ENCODE results near the gene BTNL8. TPM values are rescaled to one million over a fixed set of nuclear protein-coding genes. Genes with fewer than 3 reads are reported as not detected.

BTNL8 gene
- total and polyA plus RNA-seq, 2 experiments from 2014 or later: not detected

GRCh38 chr5:180922932-180923331 lies 24.0 kb downstream of the BTNL8 start:
- 25 to 41% methylated on average over 1 of the region's 1 CpG for WGBS, 2 experiments (ENCODE audit: low coverage in 1 of 2, low lambda C conversion rate in 2 of 2, missing lambda C conversion rate in 2 of 2)
- Histone ChIP-seq H3K79me2 (ENCODE audit: insufficient read depth) (no peaks in the 10 kb centered on the region), H3K9me2 (ENCODE audit: insufficient read depth) (no peaks in the 10 kb centered on the region), H3K9ac (no peak overlapping the region), H3K27me3 (replicated peaks; ENCODE audit: insufficient read depth) (no peaks in the 10 kb centered on the region), H4K20me1 (ENCODE audit: insufficient read depth) (no peaks in the 10 kb centered on the region), H3K4me2 (ENCODE audit: unreplicated experiment) (no peak overlapping the region), H3K9me3 (ENCODE audit: low read depth) (no peaks in the 10 kb centered on the region), H3F3A (ENCODE audit: insufficient read depth) (no peaks in the 10 kb centered on the region), H3K4me3 (no peak overlapping the region), H3K36me3 (ENCODE audit: low read depth) (no peaks in the 10 kb centered on the region), H2AFZ (no peak overlapping the region), H3K27ac (no peak overlapping the region), H3K4me1 (ENCODE audit: insufficient read depth) (no peaks in the 10 kb centered on the region)
- TF ChIP-seq EZH2phosphoT487 (IDR thresholded peaks at IDR 0.05; ENCODE audit: insufficient read depth, low read depth) (no peak), EZH2 (IDR thresholded peaks at IDR 0.05; ENCODE audit: insufficient read depth, poor library complexity, severe bottlenecking) (no peak)
- DNase-seq: no peak
- in situ Hi-C loops (cut with MboI): no loop called here

GRCh38 chr5:180932660-180933059 lies 33.7 kb downstream of the BTNL8 start:
- H2AFZ ChIP-seq: no peak overlapping the region
- no peaks in the 10 kb centered on the region for H3K79me2 ChIP-seq (ENCODE audit: insufficient read depth)
- no peaks in the 10 kb centered on the region for H3F3A ChIP-seq (ENCODE audit: insufficient read depth)
- no peak for DNase-seq
- no peaks in the 10 kb centered on the region for H4K20me1 ChIP-seq (ENCODE audit: insufficient read depth)
- in situ Hi-C loops (cut with MboI): loop anchor here (25.0 kb wide), 1 partner anchor 105 kb away; the partner anchor contains the start of gene BTNL9
- H3K27ac ChIP-seq: no peak overlapping the region
- H3K4me2 ChIP-seq (ENCODE audit: unreplicated experiment): no peak overlapping the region
- no peaks in the 10 kb centered on the region for H3K9me2 ChIP-seq (ENCODE audit: insufficient read depth)
- no peaks in the 10 kb centered on the region for H3K9me3 ChIP-seq (ENCODE audit: low read depth)
- no peak for TF ChIP-seq EZH2phosphoT487 (IDR thresholded peaks at IDR 0.05; ENCODE audit: insufficient read depth, low read depth)
- no peak for TF ChIP-seq EZH2 (IDR thresholded peaks at IDR 0.05; ENCODE audit: insufficient read depth, poor library complexity, severe bottlenecking)
- no peak overlapping the region for H3K4me3 ChIP-seq
- H3K4me1 ChIP-seq (ENCODE audit: insufficient read depth): no peaks in the 10 kb centered on the region
- H3K36me3 ChIP-seq (ENCODE audit: low read depth): no peaks in the 10 kb centered on the region
- no peaks in the 10 kb centered on the region for H3K27me3 ChIP-seq (replicated peaks; ENCODE audit: insufficient read depth)
- no peak overlapping the region for H3K9ac ChIP-seq

- no peak for DNase-seq
- Histone ChIP-seq H4K20me1 (ENCODE audit: insufficient read depth) (no peaks in the 10 kb centered on the region), H2AFZ (no peak overlapping the region), H3F3A (ENCODE audit: insufficient read depth) (no peaks in the 10 kb centered on the region), H3K9ac (no peak overlapping the region), H3K4me3 (no peak overlapping the region), H3K36me3 (ENCODE audit: low read depth) (no peaks in the 10 kb centered on the region), H3K4me1 (ENCODE audit: insufficient read depth) (no peaks in the 10 kb centered on the region), H3K9me2 (ENCODE audit: insufficient read depth) (no peaks in the 10 kb centered on the region), H3K79me2 (ENCODE audit: insufficient read depth) (no peaks in the 10 kb centered on the region), H3K9me3 (ENCODE audit: low read depth) (no peaks in the 10 kb centered on the region), H3K27ac (no peak overlapping the region), H3K4me2 (ENCODE audit: unreplicated experiment) (no peak overlapping the region), H3K27me3 (replicated peaks; ENCODE audit: insufficient read depth) (no peaks in the 10 kb centered on the region)
- no peak for TF ChIP-seq EZH2phosphoT487 (IDR thresholded peaks at IDR 0.05; ENCODE audit: insufficient read depth, low read depth)
- TF ChIP-seq EZH2 (IDR thresholded peaks at IDR 0.05; ENCODE audit: insufficient read depth, poor library complexity, severe bottlenecking): no peak
- 10 to 12% methylated on average over 4 of the region's 4 CpGs for WGBS, 2 experiments (ENCODE audit: low coverage in 1 of 2, low lambda C conversion rate in 2 of 2, missing lambda C conversion rate in 2 of 2)
- in situ Hi-C loops (cut with MboI): loop anchor here (25.0 kb wide), 1 partner anchor 102 kb away; the partner anchor contains the start of gene BTNL9
These were observed 36.2 kb downstream of the BTNL8 start for GRCh38 chr5:180935203-180935602.

- Histone ChIP-seq H3K36me3 (ENCODE audit: low read depth) (no peaks in the 10 kb centered on the region), H3K27me3 (replicated peaks; ENCODE audit: insufficient read depth) (no peaks in the 10 kb centered on the region; the same call in 1 of the 2 replicates), H3K4me2 (ENCODE audit: unreplicated experiment) (no peak overlapping the region), H3K27ac (no peak overlapping the region), H3K4me3 (no peak overlapping the region), H3K4me1 (ENCODE audit: insufficient read depth) (no peaks in the 10 kb centered on the region), H3F3A (ENCODE audit: insufficient read depth) (no peaks in the 10 kb centered on the region), H3K79me2 (ENCODE audit: insufficient read depth) (no peaks in the 10 kb centered on the region), H3K9ac (no peak overlapping the region), H3K9me3 (ENCODE audit: low read depth) (no peaks in the 10 kb centered on the region), H4K20me1 (ENCODE audit: insufficient read depth) (no peaks in the 10 kb centered on the region), H2AFZ (no peak overlapping the region), H3K9me2 (ENCODE audit: insufficient read depth) (no peaks in the 10 kb centered on the region)
- 22 to 32% methylated on average over 5 to 6 of the region's 6 CpGs for whole genome bisulfite sequencing, 2 experiments (ENCODE audit: low coverage in 1 of 2, low lambda C conversion rate in 2 of 2, missing lambda C conversion rate in 2 of 2)
- DNase-seq: no peak
- TF ChIP-seq EZH2phosphoT487 (IDR thresholded peaks at IDR 0.05; ENCODE audit: insufficient read depth, low read depth) (no peak), EZH2 (IDR thresholded peaks at IDR 0.05; ENCODE audit: insufficient read depth, poor library complexity, severe bottlenecking) (no peak)
- in situ Hi-C loops (cut with MboI): loop anchor here (25.0 kb wide), 1 partner anchor 99 kb away; the partner anchor contains the start of gene BTNL9
These were observed 39.3 kb downstream of the BTNL8 start for GRCh38 chr5:180938294-180938693.
